PC-3 (cell line): ENCODE data around the gene MCF2L2. TPM values are rescaled to one million over a fixed set of nuclear protein-coding genes. Genes with fewer than 3 reads are reported as not detected.

Experiments
- ATAC-seq: fragments of 200-7000 bp; cut with Tn5 transposase; 2 replicates; pipeline ENCODE4 v1.9.1; 2020; ENCODE audit warnings: mild to moderate bottlenecking, moderate library complexity
- BruUV-seq: library from RNA; stranded (reverse); fragments of 400-500 nt; replicated peaks from 2 replicates; lab custom pipeline; 2021; lab: Mats Ljungman, UMichigan
- CTCF ChIA-PET: fragments of 300-600 bp; sonication (Branson Sonifier 250); formaldehyde crosslinking; loops from one replicate; lab custom pipeline; 2022; ENCODE audit warnings: antibody characterized with exemption; lab: Charles Lee
- POLR2A ChIA-PET: fragments of 300-600 bp; sonication (Branson Sonifier 250); formaldehyde crosslinking; loops from one replicate; lab custom pipeline; 2022; ENCODE audit warnings: antibody characterized with exemption; ENCODE audit not compliant: unreplicated experiment; lab: Charles Lee
- DNase-seq: peaks from one replicate; pipeline ENCODE4 v3.0.0-alpha.2; 2015
- H2AFZ ChIP-seq: fragments of 300-600 bp; sonication (generic); 2 replicates; pipeline ENCODE4 v1.6.0; 2016; ENCODE audit warnings: antibody characterized with exemption, low read length
- H3F3A ChIP-seq: fragments of 300-600 bp; sonication (generic); one replicate; pipeline ENCODE4 v1.6.0; 2017; ENCODE audit warnings: antibody characterized with exemption, low read length, control low read depth, mild to moderate bottlenecking; ENCODE audit not compliant: unreplicated experiment
- H3K27ac ChIP-seq: fragments of 300-600 bp; sonication (generic); 2 replicates; pipeline ENCODE4 v1.5.1; 2016; ENCODE audit warnings: mild to moderate bottlenecking, low read length
- H3K27me3 ChIP-seq: fragments of 300-600 bp; sonication (generic); 2 replicates; pipeline ENCODE4 v1.6.1; 2016; ENCODE audit warnings: low read length, mixed read lengths
- H3K36me3 ChIP-seq: fragments of 300-600 bp; sonication (generic); 2 replicates; pipeline ENCODE4 v1.6.1; 2016; ENCODE audit warnings: low read depth, mixed run types, low read length, mixed read lengths
- H3K4me1 ChIP-seq: fragments of 300-600 bp; sonication (generic); 2 replicates; pipeline ENCODE4 v1.5.1; 2016; ENCODE audit warnings: low read length; ENCODE audit not compliant: insufficient read depth
- H3K4me2 ChIP-seq: fragments of 300-600 bp; sonication (generic); 2 replicates; pipeline ENCODE4 v1.6.0; 2016; ENCODE audit warnings: low read length
- H3K4me3 ChIP-seq: fragments of 300-600 bp; sonication (generic); 2 replicates; pipeline ENCODE4 v1.5.1; 2016; ENCODE audit warnings: mild to moderate bottlenecking, low read length, mixed read lengths
- H3K79me2 ChIP-seq: fragments of 300-600 bp; sonication (generic); 2 replicates; pipeline ENCODE4 v1.6.1; 2017; ENCODE audit warnings: low read length, mixed read lengths
- H3K9ac ChIP-seq: fragments of 300-600 bp; sonication (generic); 2 replicates; pipeline ENCODE4 v1.6.0; 2016; ENCODE audit warnings: mild to moderate bottlenecking, low read length
- H3K9me2 ChIP-seq: fragments of 300-600 bp; sonication (generic); replicated peaks from 2 replicates; pipeline ENCODE4 v1.6.1; 2016; ENCODE audit warnings: mixed run types, low read length, mixed read lengths
- H3K9me3 ChIP-seq: fragments of 300-600 bp; sonication (generic); 2 replicates; pipeline ENCODE4 v1.6.1; 2016; ENCODE audit warnings: low read length, mixed read lengths
- H4K20me1 ChIP-seq: fragments of 300-600 bp; sonication (generic); 2 replicates; pipeline ENCODE4 v1.6.1; 2016; ENCODE audit warnings: low read length, mixed read lengths
- CTCF ChIP-seq: fragments of 300-600 bp; sonication (generic); conservative IDR thresholded peaks from 2 replicates; pipeline ENCODE4 v1.5.1; 2017; ENCODE audit warnings: antibody characterized with exemption, low read depth, mild to moderate bottlenecking, low read length
- EZH2 ChIP-seq: fragments of 300-600 bp; sonication (generic); IDR thresholded peaks from one replicate; pipeline ENCODE4 v1.6.1; 2017; ENCODE audit warnings: antibody characterized with exemption, mild to moderate bottlenecking, low read length; ENCODE audit not compliant: unreplicated experiment
- EZH2phosphoT487 ChIP-seq: fragments of 300-600 bp; sonication (generic); IDR thresholded peaks from 2 replicates; pipeline ENCODE4 v1.6.1; 2018; ENCODE audit warnings: mild to moderate bottlenecking, antibody characterized with exemption, low read length, borderline replicate concordance
- intact Hi-C: fragments of 100-400 bp; cut with micrococcal nuclease; formaldehyde crosslinking; loops from 2 replicates; pipeline ENCODE4 v1.9.0; 2023
- total RNA-seq: library from RNA; depleted of rRNA; stranded (reverse); fragments of >200 nt; gene quantifications from 2 replicates; pipeline ENCODE4 v1.2.3, GENCODE V29; 2014

The MCF2L2 gene
- total RNA-seq, 1 experiment from 2014 or later, result 3.6 TPM

GRCh38 chr3:183381179-183381578, 47.2 kb downstream of the MCF2L2 start:
- intact Hi-C loops, result loop anchor here (1.0 kb wide), 1 partner anchor 53 kb away; no protein-coding TSS in a partner anchor
- Histone ChIP-seq H3K9me3 (no peaks in the 10 kb centered on the region), H3K4me2 (peak overlapping the region; percentile 19), H3K4me1 (peaks cover 59% of the 10 kb centered on the region), H3K4me3 (no peak overlapping the region), H3K27me3 (no peaks in the 10 kb centered on the region), H3K9ac (peak overlapping the region; percentile 12; the same call in 1 of the 2 replicates), H2AFZ (no peak overlapping the region), H3K9me2 (no peaks in the 10 kb centered on the region), H3K36me3 (no peaks in the 10 kb centered on the region), H3K27ac (peak overlapping the region; percentile 56), H3K79me2 (no peaks in the 10 kb centered on the region), H4K20me1 (no peaks in the 10 kb centered on the region), H3F3A (no peaks in the 10 kb centered on the region)
- CTCF ChIA-PET, result interaction anchor here (2.7 kb wide), 1 partner anchor 196 kb away, joined by 55 read pairs; no protein-coding TSS in a partner anchor
- no TSS peak for BruUV-seq
- POLR2A ChIA-PET, result no interaction called here
- TF ChIP-seq CTCF, result no peak
- no peak for TF ChIP-seq EZH2
- no peak for TF ChIP-seq EZH2phosphoT487
- ATAC-seq (peak; percentile 70), DNase-seq (peak; percentile 80)

- H3K4me1 ChIP-seq, result peaks cover 45% of the 10 kb centered on the region
- POLR2A ChIA-PET, result no interaction called here
- no peak for ATAC-seq
- H3K79me2 ChIP-seq, result no peaks in the 10 kb centered on the region
- no peaks in the 10 kb centered on the region for H3F3A ChIP-seq
- TF ChIP-seq EZH2phosphoT487 (no peak), EZH2 (no peak), CTCF (no peak)
- no peak overlapping the region for H2AFZ ChIP-seq
- no peaks in the 10 kb centered on the region for H3K36me3 ChIP-seq
- DNase-seq, result peak; percentile 34
- no peak overlapping the region for H3K9ac ChIP-seq
- H3K4me2 ChIP-seq, result no peak overlapping the region
- no peaks in the 10 kb centered on the region for H4K20me1 ChIP-seq
- no peak overlapping the region for H3K4me3 ChIP-seq
- no peaks in the 10 kb centered on the region for H3K9me3 ChIP-seq
- peak overlapping the region; percentile 91 for H3K27ac ChIP-seq
- no peaks in the 10 kb centered on the region for H3K27me3 ChIP-seq
- H3K9me2 ChIP-seq, result no peaks in the 10 kb centered on the region
- CTCF ChIA-PET, result no interaction called here
- intact Hi-C loops, result no loop called here
- BruUV-seq, result no TSS peak
These were observed 49.5 kb downstream of the MCF2L2 start for GRCh38 chr3:183378951-183379350.

GRCh38 chr3:183378545-183378944, 49.9 kb downstream of the MCF2L2 start:
- intact Hi-C loops, result no loop called here
- H3K9me2 ChIP-seq, result no peaks in the 10 kb centered on the region
- no peak for ATAC-seq
- no peak for TF ChIP-seq EZH2
- TF ChIP-seq EZH2phosphoT487, result no peak
- TF ChIP-seq CTCF, result no peak
- H3K79me2 ChIP-seq, result no peaks in the 10 kb centered on the region
- no peak overlapping the region for H2AFZ ChIP-seq
- DNase-seq, result no peak
- CTCF ChIA-PET, result no interaction called here
- H3K4me1 ChIP-seq, result peaks cover 44% of the 10 kb centered on the region
- no peak overlapping the region for H3K4me3 ChIP-seq
- H3K27ac ChIP-seq, result peak overlapping the region; percentile 91
- BruUV-seq, result no TSS peak
- POLR2A ChIA-PET, result no interaction called here
- H3F3A ChIP-seq, result no peaks in the 10 kb centered on the region
- H3K9ac ChIP-seq, result peak overlapping the region; percentile 53
- H3K4me2 ChIP-seq, result peak overlapping the region; percentile 71
- H3K36me3 ChIP-seq, result no peaks in the 10 kb centered on the region
- H3K9me3 ChIP-seq, result no peaks in the 10 kb centered on the region
- no peaks in the 10 kb centered on the region for H3K27me3 ChIP-seq
- H4K20me1 ChIP-seq, result no peaks in the 10 kb centered on the region
